Measurements from ENCODE around the gene PROZ.
"Not testable (repeated sequence)": the region's sequence is repeated elsewhere in the genome, so short reads cannot be mapped to it uniquely, and the experiment has no call there.

PROZ gene

GRCh38 chr13:113158946-113159345 is 498 bp downstream of the PROZ start:
- no peak for DNase-seq

GRCh38 chr13:113159701-113160100 is 1.3 kb downstream of the PROZ start:
- no peak for DNase-seq

GRCh38 chr13:113160983-113161382 is 2.5 kb downstream of the PROZ start:
- no peak for DNase-seq

- no peak for DNase-seq
These were observed 3.0 kb downstream of the PROZ start for GRCh38 chr13:113161433-113161832.

GRCh38 chr13:113161975-113162374 is 3.5 kb downstream of the PROZ start:
- DNase-seq = not testable (repeated sequence)

GRCh38 chr13:113162783-113163685 is 4.6 kb downstream of the PROZ start:
- no peak for DNase-seq

GRCh38 chr13:113164492-113164891 is 6.0 kb downstream of the PROZ start:
- DNase-seq = no peak

- no peak for DNase-seq
These were observed 7.8 kb downstream of the PROZ start for GRCh38 chr13:113166266-113166665.

- DNase-seq = no peak
These were observed 8.2 kb downstream of the PROZ start for GRCh38 chr13:113166681-113167080.

GRCh38 chr13:113167155-113167554 is 8.7 kb downstream of the PROZ start:
- no peak for DNase-seq

- DNase-seq = no peak
These were observed 9.1 kb downstream of the PROZ start for GRCh38 chr13:113167575-113167974.

GRCh38 chr13:113168211-113168610 is 9.8 kb downstream of the PROZ start:
- DNase-seq = no peak

- DNase-seq = no peak
These were observed 11.1 kb downstream of the PROZ start for GRCh38 chr13:113169277-113170272.

GRCh38 chr13:113170511-113170910 is 12.1 kb downstream of the PROZ start:
- DNase-seq = no peak

GRCh38 chr13:113171250-113172125 is 13.0 kb downstream of the PROZ start:
- DNase-seq = no peak

GRCh38 chr13:113172419-113172926 is 14.0 kb downstream of the PROZ start:
- DNase-seq = no peak

- DNase-seq = no peak
These were observed 17.8 kb downstream of the PROZ start for GRCh38 chr13:113176280-113176679.

- DNase-seq = no peak
These were observed 18.4 kb downstream of the PROZ start for GRCh38 chr13:113176822-113177221.

GRCh38 chr13:113178070-113178895 is 19.8 kb downstream of the PROZ start:
- no peak for DNase-seq

GRCh38 chr13:113178896-113179167 is 20.4 kb downstream of the PROZ start:
- DNase-seq = no peak

GRCh38 chr13:113179374-113180230 is 21.2 kb downstream of the PROZ start:
- DNase-seq = no peak
